Keratinocyte (primary cell): ENCODE data around the gene OR8B2. TPM values are rescaled to one million over a fixed set of nuclear protein-coding genes. Genes with fewer than 3 reads are reported as not detected.

Experiments used
- DNase-seq: peaks from one replicate; pipeline ENCODE4 v3.0.0-alpha.2; 2011; ENCODE audit warnings: low read depth, missing footprints, low spot score
- FAIRE-seq: peaks from 2 replicates; lab custom pipeline; 2011; peaks lifted over from hg19 to GRCh38; lab: Jason Lieb, UNC
- H2AFZ ChIP-seq: 2 replicates; pipeline ENCODE4 v1.6.0; 2012; ENCODE audit warnings: low read length, control low read depth, inconsistent platforms; ENCODE audit not compliant: control insufficient read depth
- H3K27ac ChIP-seq: 2 replicates; pipeline ENCODE4 v1.5.1; 2011; ENCODE audit warnings: low read length; ENCODE audit not compliant: control insufficient read depth, insufficient read depth
- H3K27me3 ChIP-seq: 3 replicates; pipeline ENCODE4 v1.6.0; 2011; ENCODE audit warnings: low read length; ENCODE audit not compliant: control insufficient read depth, insufficient read depth; ENCODE audit errors: extremely low read depth
- H3K36me3 ChIP-seq, 2 experiments: 2 replicates in 1 of 2; 3 replicates in 1 of 2; pipeline ENCODE4 v1.5.1; 2011; ENCODE audit warnings: low read length in 2 of 2, mild to moderate bottlenecking in 1 of 2; ENCODE audit not compliant: control insufficient read depth in 2 of 2, insufficient read depth in 2 of 2; ENCODE audit errors: extremely low read depth in 1 of 2
- H3K4me1 ChIP-seq: 3 replicates; pipeline ENCODE4 v1.5.1; 2011; ENCODE audit warnings: low read length; ENCODE audit not compliant: control insufficient read depth, insufficient read depth; ENCODE audit errors: extremely low read depth
- H3K4me2 ChIP-seq: 3 replicates; pipeline ENCODE4 v1.6.0; 2011; ENCODE audit warnings: low read depth, low read length; ENCODE audit not compliant: control insufficient read depth, insufficient read depth; ENCODE audit errors: extremely low read depth
- H3K4me3 ChIP-seq, 3 experiments: fragments of 200-600 bp in 1 of 3; sonication (generic) in 1 of 3; 2 replicates in 2 of 3; 3 replicates in 1 of 3; pipeline ENCODE4 v1.5.1; 2011 to 2016; ENCODE audit warnings: low read length in 3 of 3, mild to moderate bottlenecking in 3 of 3, control low read depth in 2 of 3, inconsistent platforms in 1 of 3, low read depth in 1 of 3, mixed read lengths in 1 of 3, mixed run types in 1 of 3, moderate library complexity in 1 of 3; ENCODE audit not compliant: control insufficient read depth in 2 of 3, insufficient read depth in 2 of 3; ENCODE audit errors: extremely low read depth in 1 of 3
- H3K79me2 ChIP-seq: 2 replicates; pipeline ENCODE4 v1.6.0; 2012; ENCODE audit warnings: low read length; ENCODE audit not compliant: control insufficient read depth, insufficient read depth
- H3K9ac ChIP-seq: 3 replicates; pipeline ENCODE4 v1.6.0; 2011; ENCODE audit warnings: low read length; ENCODE audit not compliant: control insufficient read depth, insufficient read depth; ENCODE audit errors: extremely low read depth
- H3K9me1 ChIP-seq: 3 replicates; pipeline ENCODE4 v1.6.0; 2011; ENCODE audit warnings: low read length; ENCODE audit not compliant: control insufficient read depth, insufficient read depth; ENCODE audit errors: extremely low read depth
- H3K9me3 ChIP-seq: 2 replicates; pipeline ENCODE4 v1.5.1; 2012; ENCODE audit warnings: low read depth, low read length; ENCODE audit not compliant: control insufficient read depth
- H4K20me1 ChIP-seq: 3 replicates; pipeline ENCODE4 v1.6.0; 2011; ENCODE audit warnings: low read length; ENCODE audit not compliant: control insufficient read depth, insufficient read depth; ENCODE audit errors: extremely low read depth
- EZH2 ChIP-seq: IDR thresholded peaks from one replicate; pipeline ENCODE4 v1.6.1; 2012; ENCODE audit warnings: inconsistent platforms, mild to moderate bottlenecking, low read length, moderate library complexity
- dilution Hi-C: fragments of 300-500 bp; cut with MboI; formaldehyde crosslinking; loops from one replicate; pipeline ENCODE4 v1.7.0; 2020; ENCODE audit warnings: low sequenced_read_pairs; ENCODE audit not compliant: extremely low pct_ligation_motif_present
- polyA plus RNA-seq, 5 experiments: library from polyadenylated mRNA; depleted of rRNA in 3 of 5; stranded (reverse) in 3 of 5; stranded (forward) in 1 of 5; unstranded in 1 of 5; fragments of >200 nt; gene quantifications; 1 replicate in 1 of 5; 2 replicates in 3 of 5; 3 replicates in 1 of 5; pipeline versions ENCODE4 v1.2.1 to v1.2.3, GENCODE V29; 2011 to 2012; ENCODE audit warnings: missing spikeins in 2 of 5, low read depth in 1 of 5, low replicate concordance in 1 of 5
- TF ChIP-seq, protein P1 (sequence below), 3 experiments: IDR thresholded peaks in 1 of 3; conservative IDR thresholded peaks in 1 of 3; optimal IDR thresholded peaks in 1 of 3; 2 replicates in 2 of 3; 3 replicates in 1 of 3; pipeline versions ENCODE3 to v1.5.1; 2011; ENCODE audit warnings: low read length in 3 of 3, mild to moderate bottlenecking in 3 of 3, moderate library complexity in 2 of 3, control low read depth in 1 of 3, inconsistent platforms in 1 of 3; ENCODE audit not compliant: insufficient read depth in 2 of 3; ENCODE audit errors: extremely low read depth in 1 of 3

The OR8B2 gene
- polyA plus RNA-seq, 1 donor (not counting 4 experiments of a cell fraction or from before 2014, with no cell fraction given): not detected

DNA sequence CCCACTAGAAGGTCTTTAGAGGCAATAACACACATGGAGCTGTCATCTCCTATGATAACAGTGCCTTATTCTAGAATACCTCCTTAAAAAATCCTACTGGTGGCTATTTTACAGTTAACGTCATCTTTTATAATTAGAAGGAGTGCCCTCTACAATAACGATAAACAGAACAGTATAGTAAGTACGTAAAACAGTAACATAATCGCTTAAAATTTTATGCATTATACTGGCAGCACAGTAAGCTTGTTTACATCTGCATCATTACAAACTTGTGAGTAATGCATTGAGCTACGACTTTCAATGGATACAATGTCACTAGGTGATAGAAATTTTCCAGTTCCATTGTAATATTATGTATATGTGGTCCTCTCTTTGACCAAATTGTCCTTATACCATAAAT lies 40.0 kb downstream of the OR8B2 start:
- no peak overlapping the region for H2AFZ ChIP-seq
- H3K36me3 ChIP-seq: no peaks in the 10 kb centered on the region
- TF ChIP-seq, protein P1, sequence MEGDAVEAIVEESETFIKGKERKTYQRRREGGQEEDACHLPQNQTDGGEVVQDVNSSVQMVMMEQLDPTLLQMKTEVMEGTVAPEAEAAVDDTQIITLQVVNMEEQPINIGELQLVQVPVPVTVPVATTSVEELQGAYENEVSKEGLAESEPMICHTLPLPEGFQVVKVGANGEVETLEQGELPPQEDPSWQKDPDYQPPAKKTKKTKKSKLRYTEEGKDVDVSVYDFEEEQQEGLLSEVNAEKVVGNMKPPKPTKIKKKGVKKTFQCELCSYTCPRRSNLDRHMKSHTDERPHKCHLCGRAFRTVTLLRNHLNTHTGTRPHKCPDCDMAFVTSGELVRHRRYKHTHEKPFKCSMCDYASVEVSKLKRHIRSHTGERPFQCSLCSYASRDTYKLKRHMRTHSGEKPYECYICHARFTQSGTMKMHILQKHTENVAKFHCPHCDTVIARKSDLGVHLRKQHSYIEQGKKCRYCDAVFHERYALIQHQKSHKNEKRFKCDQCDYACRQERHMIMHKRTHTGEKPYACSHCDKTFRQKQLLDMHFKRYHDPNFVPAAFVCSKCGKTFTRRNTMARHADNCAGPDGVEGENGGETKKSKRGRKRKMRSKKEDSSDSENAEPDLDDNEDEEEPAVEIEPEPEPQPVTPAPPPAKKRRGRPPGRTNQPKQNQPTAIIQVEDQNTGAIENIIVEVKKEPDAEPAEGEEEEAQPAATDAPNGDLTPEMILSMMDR (optimal IDR thresholded peaks at IDR 0.05 in 1 of 3, IDR thresholded peaks at IDR 0.05 in 1 of 3, conservative IDR thresholded peaks at IDR 0.05 in 1 of 3; ENCODE audit: extremely low read depth in 1 of 3, insufficient read depth in 2 of 3, low read length in 3 of 3): no peak
- TF ChIP-seq EZH2: no peak
- no peak overlapping the region for H3K4me2 ChIP-seq
- no peaks in the 10 kb centered on the region for H3K79me2 ChIP-seq
- no peak overlapping the region for H3K27ac ChIP-seq
- no peak for DNase-seq
- H3K4me1 ChIP-seq: no peaks in the 10 kb centered on the region
- dilution Hi-C loops: no loop called here
- no peaks in the 10 kb centered on the region for H4K20me1 ChIP-seq
- H3K9me1 ChIP-seq: no peaks in the 10 kb centered on the region
- H3K27me3 ChIP-seq: no peaks in the 10 kb centered on the region
- H3K4me3 ChIP-seq: no peak overlapping the region
- FAIRE-seq: no peak
- H3K9me3 ChIP-seq: no peaks in the 10 kb centered on the region
- H3K9ac ChIP-seq: no peak overlapping the region

GRCh38 chr11:124340142-124340447 lies 44.2 kb downstream of the OR8B2 start:
- no peaks in the 10 kb centered on the region for H4K20me1 ChIP-seq
- no peaks in the 10 kb centered on the region for H3K9me1 ChIP-seq
- FAIRE-seq (no peak), DNase-seq (no peak)
- no peak overlapping the region for H3K4me2 ChIP-seq
- H3K4me3 ChIP-seq: no peak overlapping the region
- H3K27me3 ChIP-seq: no peaks in the 10 kb centered on the region
- H3K36me3 ChIP-seq: no peaks in the 10 kb centered on the region
- H3K79me2 ChIP-seq: no peaks in the 10 kb centered on the region
- dilution Hi-C loops: no loop called here
- H3K27ac ChIP-seq: no peak overlapping the region
- no peaks in the 10 kb centered on the region for H3K4me1 ChIP-seq
- no peak for TF ChIP-seq EZH2
- TF ChIP-seq, protein P1 (optimal IDR thresholded peaks at IDR 0.05 in 1 of 3, IDR thresholded peaks at IDR 0.05 in 1 of 3, conservative IDR thresholded peaks at IDR 0.05 in 1 of 3; ENCODE audit: extremely low read depth in 1 of 3, insufficient read depth in 2 of 3, low read length in 3 of 3): no peak
- no peak overlapping the region for H2AFZ ChIP-seq
- no peak overlapping the region for H3K9ac ChIP-seq
- H3K9me3 ChIP-seq: no peaks in the 10 kb centered on the region
